ENCODE data around the gene SIAH3. TPM values are rescaled to one million over a fixed set of nuclear protein-coding genes. Genes with fewer than 3 reads are reported as not detected.

The SIAH3 gene
- total RNA-seq, 1 donor, result not detected

GRCh38 chr13:45784755-45785675 lies 66.5 kb downstream of the SIAH3 start:
- Histone ChIP-seq H3K4me2 (ENCODE audit: insufficient read depth, low read length) (no peak overlapping the region), H3K9me3 (ENCODE audit: low read depth, low read length) (no peaks in the 10 kb centered on the region), H3K79me2 (ENCODE audit: insufficient read depth, low read length) (no peaks in the 10 kb centered on the region), H3K4me1 (ENCODE audit: insufficient read depth, low read length) (no peaks in the 10 kb centered on the region), H3K36me3 (ENCODE audit: insufficient read depth, low read length) (no peaks in the 10 kb centered on the region), H3K27ac (ENCODE audit: low read depth, low read length) (no peak overlapping the region), H4K20me1 (ENCODE audit: insufficient read depth, low read length) (no peaks in the 10 kb centered on the region), H2AFZ (ENCODE audit: low read length) (no peak overlapping the region), H3K4me3 (ENCODE audit: insufficient read depth, low read length) (no peak overlapping the region), H3K27me3 (ENCODE audit: insufficient read depth, low read length) (peaks cover 14% of the 10 kb centered on the region)
- no peak for TF ChIP-seq CTCF (IDR thresholded peaks at IDR 0.05; ENCODE audit: extremely low read depth, low read depth, low read length)
- DNase-seq (ENCODE audit: insufficient read length, low spot score, missing footprints), result no peak

- H4K20me1 ChIP-seq (ENCODE audit: insufficient read depth, low read length), result no peaks in the 10 kb centered on the region
- H3K27me3 ChIP-seq (ENCODE audit: insufficient read depth, low read length), result peaks cover 11% of the 10 kb centered on the region
- DNase-seq (ENCODE audit: insufficient read length, low spot score, missing footprints), result no peak
- no peak for TF ChIP-seq CTCF (IDR thresholded peaks at IDR 0.05; ENCODE audit: extremely low read depth, low read depth, low read length)
- H3K79me2 ChIP-seq (ENCODE audit: insufficient read depth, low read length), result no peaks in the 10 kb centered on the region
- no peak overlapping the region for H3K27ac ChIP-seq (ENCODE audit: low read depth, low read length)
- no peak overlapping the region for H2AFZ ChIP-seq (ENCODE audit: low read length)
- H3K36me3 ChIP-seq (ENCODE audit: insufficient read depth, low read length), result no peaks in the 10 kb centered on the region
- no peak overlapping the region for H3K4me3 ChIP-seq (ENCODE audit: insufficient read depth, low read length)
- no peak overlapping the region for H3K4me2 ChIP-seq (ENCODE audit: insufficient read depth, low read length)
- H3K4me1 ChIP-seq (ENCODE audit: insufficient read depth, low read length), result no peaks in the 10 kb centered on the region
- H3K9me3 ChIP-seq (ENCODE audit: low read depth, low read length), result no peaks in the 10 kb centered on the region
Measured at GRCh38 chr13:45783346-45784043, 68.1 kb downstream of the SIAH3 start.

- Histone ChIP-seq H3K79me2 (ENCODE audit: insufficient read depth, low read length) (no peaks in the 10 kb centered on the region), H3K27me3 (ENCODE audit: insufficient read depth, low read length) (peaks cover 12% of the 10 kb centered on the region), H3K36me3 (ENCODE audit: insufficient read depth, low read length) (no peaks in the 10 kb centered on the region), H4K20me1 (ENCODE audit: insufficient read depth, low read length) (no peaks in the 10 kb centered on the region), H2AFZ (ENCODE audit: low read length) (no peak overlapping the region), H3K4me1 (ENCODE audit: insufficient read depth, low read length) (no peaks in the 10 kb centered on the region), H3K9me3 (ENCODE audit: low read depth, low read length) (no peaks in the 10 kb centered on the region), H3K27ac (ENCODE audit: low read depth, low read length) (no peak overlapping the region), H3K4me2 (ENCODE audit: insufficient read depth, low read length) (no peak overlapping the region), H3K4me3 (ENCODE audit: insufficient read depth, low read length) (no peak overlapping the region)
- DNase-seq (ENCODE audit: insufficient read length, low spot score, missing footprints), result no peak
- no peak for TF ChIP-seq CTCF (IDR thresholded peaks at IDR 0.05; ENCODE audit: extremely low read depth, low read depth, low read length)
Measured at GRCh38 chr13:45782327-45783045, 69.1 kb downstream of the SIAH3 start.
